ENCODE data around the gene EGLN2. TPM values are rescaled to one million over a fixed set of nuclear protein-coding genes. Genes with fewer than 3 reads are reported as not detected.

Gene EGLN2
- total RNA-seq, 1 experiment from 2014 or later = 58.6 TPM

GRCh38 chr19:40758491-40758890, 40.5 kb upstream of the EGLN2 start:
- Histone ChIP-seq H3K79me2 (ENCODE audit: insufficient read depth, low read length) (peaks cover 98% of the 10 kb centered on the region), H3K27ac (ENCODE audit: low read depth, low read length) (no peak overlapping the region), H3K4me1 (ENCODE audit: control insufficient read depth in 1 of 2, insufficient read depth in 2 of 2, low read length in 2 of 2) (peaks cover 0 to 9% of the 10 kb centered on the region in 2 experiments; a peak in 3 of 4 replicates), H3K9ac (ENCODE audit: low read length) (no peak overlapping the region), H3K9me2 (ENCODE audit: insufficient read depth) (no peaks in the 10 kb centered on the region), H4K20me1 (ENCODE audit: insufficient read depth) (0 out of 2 replicates have a peak, but pooled peaks cover 3% of the 10 kb centered on the region), H3K4me2 (ENCODE audit: low read length) (no peak overlapping the region), H3K9me3 (ENCODE audit: control insufficient read depth in 1 of 2, insufficient read depth in 1 of 2, low read depth in 1 of 2, low read length in 2 of 2) (no peaks in the 10 kb centered on the region), H3K4me3 (replicated peaks in 1 of 2; ENCODE audit: low read depth in 1 of 2, low read length in 2 of 2) (no peak overlapping the region), H3K27me3 (ENCODE audit: insufficient read depth, low read length) (no peaks in the 10 kb centered on the region), H2AFZ (ENCODE audit: low read depth, low read length, poor library complexity, severe bottlenecking) (no peak overlapping the region), H3K36me3 (ENCODE audit: control insufficient read depth in 1 of 2, insufficient read depth in 2 of 2, low read length in 2 of 2) (peaks cover 67 to 86% of the 10 kb centered on the region in 2 experiments)
- CTCF ChIA-PET = no interaction called here
- RAD21 ChIA-PET (ENCODE audit: low non-redundant PET in 1 of 2, low total read pairs in 2 of 2, uncharacterized antibody in 2 of 2, unreplicated experiment in 2 of 2) = no interaction called here
- BruUV-seq (replicated peaks) = no TSS peak
- POLR2A ChIA-PET = interaction anchor here (1.2 kb wide), 1 partner anchor 8 kb away, joined by 3 read pairs; the partner anchor contains the start of genes ACTMAP and SNRPA
- intact Hi-C loops (cut with micrococcal nuclease) = no loop called here
- TF ChIP-seq, protein P1, sequence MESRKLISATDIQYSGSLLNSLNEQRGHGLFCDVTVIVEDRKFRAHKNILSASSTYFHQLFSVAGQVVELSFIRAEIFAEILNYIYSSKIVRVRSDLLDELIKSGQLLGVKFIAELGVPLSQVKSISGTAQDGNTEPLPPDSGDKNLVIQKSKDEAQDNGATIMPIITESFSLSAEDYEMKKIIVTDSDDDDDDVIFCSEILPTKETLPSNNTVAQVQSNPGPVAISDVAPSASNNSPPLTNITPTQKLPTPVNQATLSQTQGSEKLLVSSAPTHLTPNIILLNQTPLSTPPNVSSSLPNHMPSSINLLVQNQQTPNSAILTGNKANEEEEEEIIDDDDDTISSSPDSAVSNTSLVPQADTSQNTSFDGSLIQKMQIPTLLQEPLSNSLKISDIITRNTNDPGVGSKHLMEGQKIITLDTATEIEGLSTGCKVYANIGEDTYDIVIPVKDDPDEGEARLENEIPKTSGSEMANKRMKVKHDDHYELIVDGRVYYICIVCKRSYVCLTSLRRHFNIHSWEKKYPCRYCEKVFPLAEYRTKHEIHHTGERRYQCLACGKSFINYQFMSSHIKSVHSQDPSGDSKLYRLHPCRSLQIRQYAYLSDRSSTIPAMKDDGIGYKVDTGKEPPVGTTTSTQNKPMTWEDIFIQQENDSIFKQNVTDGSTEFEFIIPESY (IDR thresholded peaks at IDR 0.05; ENCODE audit: extremely low read depth, insufficient replicate concordance, low read length) = no peak
- TF ChIP-seq EZH2phosphoT487 (IDR thresholded peaks at IDR 0.05; ENCODE audit: borderline replicate concordance) (no peak), POLR2A (IDR thresholded peaks at IDR 0.05; ENCODE audit: borderline replicate concordance, extremely low read depth, insufficient read depth, insufficient read length) (no peak), JUND (IDR thresholded peaks at IDR 0.05) (no peak), TCF7L2 (IDR thresholded peaks at IDR 0.05; ENCODE audit: borderline replicate concordance, extremely low read depth, insufficient read depth, insufficient read length) (no peak), MAX (IDR thresholded peaks at IDR 0.05) (no peak), SP1 (IDR thresholded peaks at IDR 0.05; ENCODE audit: low read depth) (no peak), SRF (IDR thresholded peaks at IDR 0.05; ENCODE audit: low read depth) (no peak), POLR2AphosphoS5 (IDR thresholded peaks at IDR 0.05; ENCODE audit: low read depth, low read length) (no peak)
- no peak for DNase-seq (ENCODE audit: low read depth, low spot score)
- no peak for ATAC-seq

Measured in HCT116 (cell line).